HG03095 (cell line): ENCODE measurements around the gene ACTR1A.
"Not testable (repeated sequence)": the region's sequence is repeated elsewhere in the genome, so short reads cannot be mapped to it uniquely, and the experiment has no call there.

Source experiments
- ATAC-seq: cut with Tn5 transposase; IDR thresholded peaks from one replicate; pipeline ENCODE4 v1.9.1; 2021; ENCODE audit warnings: moderate library complexity; ENCODE audit not compliant: unreplicated experiment

ACTR1A gene

GRCh38 chr10:102457591-102458150 lies 44.8 kb downstream of the ACTR1A start:
- ATAC-seq = no peak

GRCh38 chr10:102455893-102456471 lies 46.5 kb downstream of the ACTR1A start:
- ATAC-seq = no peak

- ATAC-seq = not testable (repeated sequence)
Measured at GRCh38 chr10:102454662-102455487, 47.6 kb downstream of the ACTR1A start.

GRCh38 chr10:102453502-102453901 lies 49.0 kb downstream of the ACTR1A start:
- no peak for ATAC-seq

GRCh38 chr10:102452672-102453340 lies 49.7 kb downstream of the ACTR1A start:
- no peak for ATAC-seq

- ATAC-seq = no peak
Measured at GRCh38 chr10:102451105-102451969, 51.2 kb downstream of the ACTR1A start, which contains the start of gene C10orf95. Gene C10orf95 (minus strand): TSS chr10:102451543. CDS start chr10:102451093, 450 bp downstream.

GRCh38 chr10:102450374-102451104 lies 52.0 kb downstream of the ACTR1A start:
- ATAC-seq = peak; percentile 68

- no peak for ATAC-seq
Measured at GRCh38 chr10:102450124-102450373, 52.5 kb downstream of the ACTR1A start.

GRCh38 chr10:102449321-102450123 lies 53.0 kb downstream of the ACTR1A start:
- peak; percentile 57 for ATAC-seq

- ATAC-seq = no peak
Measured at GRCh38 chr10:102444851-102445250, 57.7 kb downstream of the ACTR1A start.

- ATAC-seq = no peak
Measured at GRCh38 chr10:102438374-102438773, 64.1 kb downstream of the ACTR1A start.

- ATAC-seq = no peak
Measured at GRCh38 chr10:102437515-102437914, 65.0 kb downstream of the ACTR1A start.

- no peak for ATAC-seq
Measured at GRCh38 chr10:102436312-102436711, 66.2 kb downstream of the ACTR1A start.

GRCh38 chr10:102435529-102436233 lies 66.8 kb downstream of the ACTR1A start:
- ATAC-seq = no peak

GRCh38 chr10:102435133-102435497 lies 67.4 kb downstream of the ACTR1A start:
- ATAC-seq = no peak

- ATAC-seq = no peak
Measured at GRCh38 chr10:102434394-102435132, 67.9 kb downstream of the ACTR1A start.

- ATAC-seq = no peak
Measured at GRCh38 chr10:102433619-102434046, 68.9 kb downstream of the ACTR1A start.
